Gastroesophageal sphincter (tissue), 4 donors: Measurements from ENCODE around the gene MSANTD2. TPM values are rescaled to one million over a fixed set of nuclear protein-coding genes. Genes with fewer than 3 reads are reported as not detected.

Source experiments
- ATAC-seq: fragments of 150-250 bp; one replicate; pipeline ENCODE4 v1.9.1; 2016; ENCODE audit warnings: mild to moderate bottlenecking, moderate library complexity
- H3K27ac ChIP-seq, 4 donors: fragments of 200-600 bp; sonication (generic) in 3 of 4; 1 replicate in 3 of 4; 2 replicates in 1 of 4; pipeline ENCODE4 v1.5.1; 2016 to 2019
- H3K27me3 ChIP-seq: fragments of 200-600 bp; sonication (generic); one replicate; pipeline ENCODE4 v1.5.1; 2019
- H3K36me3 ChIP-seq, 2 donors: fragments of 200-600 bp; sonication (generic); one replicate each; pipeline ENCODE4 v1.5.1; 2019; ENCODE audit warnings: control low read depth in 1 of 2
- H3K4me1 ChIP-seq, 3 donors: fragments of 200-600 bp; sonication (generic); 1 replicate in 2 of 3; 2 replicates in 1 of 3; pipeline ENCODE4 v1.5.1; 2016 to 2019; ENCODE audit warnings: control low read depth in 2 of 3
- H3K4me3 ChIP-seq, 2 donors: fragments of 200-600 bp; sonication (generic); one replicate each; pipeline ENCODE4 v1.5.1; 2019; ENCODE audit warnings: mild to moderate bottlenecking in 1 of 2, moderate library complexity in 1 of 2
- H3K9me3 ChIP-seq, 3 donors: fragments of 200-600 bp; sonication (generic); one replicate each; pipeline ENCODE4 v1.5.1; 2017 to 2019; ENCODE audit warnings: control low read depth in 2 of 3
- EP300 ChIP-seq: sonication (generic); formaldehyde crosslinking; IDR thresholded peaks from one replicate; pipeline ENCODE4 v1.6.1; 2017; ENCODE audit warnings: antibody characterized with exemption, mild to moderate bottlenecking
- POLR2A ChIP-seq, 2 donors: fragments of 450-650 bp; IDR thresholded peaks; one replicate each; pipeline ENCODE4 v1.6.1; 2017; ENCODE audit warnings: antibody characterized with exemption in 2 of 2, mild to moderate bottlenecking in 2 of 2, moderate library complexity in 1 of 2
- POLR2AphosphoS5 ChIP-seq: sonication (generic); formaldehyde crosslinking; IDR thresholded peaks from one replicate; pipeline ENCODE4 v1.6.1; 2017; ENCODE audit warnings: antibody characterized with exemption
- WGBS, 2 donors: methylation state at CpG; one replicate each; pipeline ENCODE4 v1.1.5; 2018; ENCODE audit warnings: low coverage in 1 of 2; 5-methylcytosine and 5-hydroxymethylcytosine counted together
- total RNA-seq, 4 donors: library from RNA; depleted of rRNA; stranded (reverse); fragments of >200 nt; gene quantifications; one replicate each; pipeline ENCODE4 v1.1.0, GENCODE V29; 2016
- TF ChIP-seq, protein P1 (sequence below), 4 experiments: fragments of 200-600 bp in 2 of 4; fragments of 450-650 bp in 2 of 4; sonication (generic) in 1 of 4; IDR thresholded peaks; one replicate each; pipeline ENCODE4 v1.5.1; 2017 to 2019; ENCODE audit warnings: antibody characterized with exemption in 4 of 4, mild to moderate bottlenecking in 2 of 4, moderate library complexity in 2 of 4

Gene MSANTD2
- total RNA-seq, 4 donors from 2014 or later, result 7.0 to 34.9 (median 13.0) TPM

DNA sequence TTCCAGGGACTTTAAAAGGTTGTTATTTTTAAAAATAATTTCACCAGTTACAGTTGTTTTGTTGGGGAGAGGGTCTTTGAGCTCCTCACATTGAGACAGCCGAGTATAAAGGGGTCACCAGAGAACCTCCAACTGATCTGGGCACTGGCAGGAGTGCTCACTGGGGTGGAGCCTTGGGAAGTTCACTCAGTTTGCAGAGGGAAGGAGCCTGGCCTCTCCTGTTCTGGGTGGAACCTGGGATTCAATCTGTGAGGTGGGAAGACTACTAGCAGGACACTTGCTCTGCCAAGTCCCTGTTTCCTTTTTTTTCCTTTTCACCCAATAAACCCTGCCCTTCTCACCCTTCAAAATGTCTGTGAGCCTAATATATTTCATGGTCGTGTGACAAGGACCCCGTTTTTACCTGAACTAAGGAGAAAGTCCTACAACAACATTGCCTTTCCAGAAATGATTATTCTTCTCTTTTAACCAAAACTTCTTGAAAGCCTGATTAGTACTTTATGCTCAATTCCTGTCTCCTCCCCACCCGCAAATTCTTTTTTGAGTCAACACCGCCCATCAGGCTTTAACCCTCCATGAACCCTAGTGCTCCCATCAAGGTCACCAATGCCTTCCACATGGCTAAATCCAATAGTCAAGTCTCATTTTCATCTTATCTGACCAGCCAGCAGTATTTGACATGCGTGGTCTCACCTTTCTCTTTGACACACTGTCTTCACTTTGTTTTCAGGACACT, 22.0 kb upstream of the MSANTD2 start:
- no peak for ATAC-seq
- WGBS, 2 donors, result 53 to 68% methylated on average over 5 to 6 of the region's 6 CpGs
- peaks cover 37% of the 10 kb centered on the region for H3K27me3 ChIP-seq
- H3K36me3 ChIP-seq, result no peaks in the 10 kb centered on the region
- H3K9me3 ChIP-seq, result no peaks in the 10 kb centered on the region
- TF ChIP-seq, protein P1, sequence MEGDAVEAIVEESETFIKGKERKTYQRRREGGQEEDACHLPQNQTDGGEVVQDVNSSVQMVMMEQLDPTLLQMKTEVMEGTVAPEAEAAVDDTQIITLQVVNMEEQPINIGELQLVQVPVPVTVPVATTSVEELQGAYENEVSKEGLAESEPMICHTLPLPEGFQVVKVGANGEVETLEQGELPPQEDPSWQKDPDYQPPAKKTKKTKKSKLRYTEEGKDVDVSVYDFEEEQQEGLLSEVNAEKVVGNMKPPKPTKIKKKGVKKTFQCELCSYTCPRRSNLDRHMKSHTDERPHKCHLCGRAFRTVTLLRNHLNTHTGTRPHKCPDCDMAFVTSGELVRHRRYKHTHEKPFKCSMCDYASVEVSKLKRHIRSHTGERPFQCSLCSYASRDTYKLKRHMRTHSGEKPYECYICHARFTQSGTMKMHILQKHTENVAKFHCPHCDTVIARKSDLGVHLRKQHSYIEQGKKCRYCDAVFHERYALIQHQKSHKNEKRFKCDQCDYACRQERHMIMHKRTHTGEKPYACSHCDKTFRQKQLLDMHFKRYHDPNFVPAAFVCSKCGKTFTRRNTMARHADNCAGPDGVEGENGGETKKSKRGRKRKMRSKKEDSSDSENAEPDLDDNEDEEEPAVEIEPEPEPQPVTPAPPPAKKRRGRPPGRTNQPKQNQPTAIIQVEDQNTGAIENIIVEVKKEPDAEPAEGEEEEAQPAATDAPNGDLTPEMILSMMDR (IDR thresholded peaks at IDR 0.05), result no peak
- no peak for TF ChIP-seq POLR2AphosphoS5
- no peak for TF ChIP-seq POLR2A (IDR thresholded peaks at IDR 0.05)
- no peaks in the 10 kb centered on the region for H3K4me1 ChIP-seq
- H3K4me3 ChIP-seq, result no peak overlapping the region
- no peak overlapping the region for H3K27ac ChIP-seq

DNA sequence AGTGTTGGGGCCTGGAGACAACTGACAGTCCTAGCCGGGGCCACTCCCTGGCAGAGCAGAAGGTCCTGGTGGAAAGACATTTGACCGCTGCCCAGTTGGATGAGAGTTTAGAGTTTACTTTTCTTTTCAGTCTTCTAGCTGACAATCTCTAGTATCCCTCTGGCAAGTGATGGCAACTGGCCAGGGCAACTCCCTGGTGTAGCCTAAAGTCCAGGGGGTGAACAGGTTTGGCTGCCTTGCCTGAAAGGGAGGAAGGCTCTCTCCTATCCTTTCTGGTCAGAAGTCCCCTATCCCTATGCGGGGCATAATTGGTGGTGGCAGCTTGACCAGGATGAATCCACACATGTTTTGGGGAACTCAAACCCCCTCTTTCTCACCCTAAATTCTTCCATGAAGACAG, 16.8 kb upstream of the MSANTD2 start:
- Histone ChIP-seq H3K4me3 (no peak overlapping the region), H3K27me3 (peaks cover 47% of the 10 kb centered on the region), H3K36me3 (no peaks in the 10 kb centered on the region), H3K9me3 (no peaks in the 10 kb centered on the region), H3K4me1 (no peaks in the 10 kb centered on the region), H3K27ac (no peak overlapping the region)
- no peak for TF ChIP-seq POLR2AphosphoS5
- TF ChIP-seq, protein P1 (IDR thresholded peaks at IDR 0.05), result no peak
- no peak for TF ChIP-seq POLR2A (IDR thresholded peaks at IDR 0.05)
- WGBS, 2 donors, result no CpG with 5 or more reads among the region's 3 CpGs
- ATAC-seq, result no peak

DNA sequence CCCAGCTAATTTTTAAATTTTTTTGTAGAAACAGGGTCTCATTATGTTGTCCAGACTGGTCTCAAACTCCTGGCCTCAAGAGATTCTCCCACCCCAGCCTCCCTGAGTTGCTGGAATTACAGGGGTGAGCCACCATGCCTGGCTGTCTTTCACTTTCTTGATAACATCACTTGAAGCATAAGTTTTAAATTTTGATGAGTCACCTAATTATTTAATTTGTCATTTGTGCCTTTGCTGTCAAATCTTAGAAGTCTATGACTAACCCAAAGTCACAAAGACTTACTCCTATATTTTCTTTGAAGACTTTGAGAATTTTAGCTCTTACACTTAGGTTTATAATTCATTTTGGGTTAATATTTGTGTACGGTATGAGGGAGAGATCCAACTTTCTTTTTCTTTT, 14.5 kb upstream of the MSANTD2 start:
- Histone ChIP-seq H3K27ac (no peak overlapping the region), H3K4me1 (no peaks in the 10 kb centered on the region), H3K27me3 (peaks cover 35% of the 10 kb centered on the region), H3K36me3 (no peaks in the 10 kb centered on the region), H3K4me3 (no peak overlapping the region), H3K9me3 (no peaks in the 10 kb centered on the region)
- ATAC-seq, result no peak
- TF ChIP-seq EP300, result no peak
- TF ChIP-seq POLR2AphosphoS5, result no peak
- TF ChIP-seq POLR2A (IDR thresholded peaks at IDR 0.05), result no peak
- TF ChIP-seq, protein P1 (IDR thresholded peaks at IDR 0.05), result no peak
- 57 to 100% methylated on average over 1 of the region's 1 CpG for WGBS, 2 donors

DNA sequence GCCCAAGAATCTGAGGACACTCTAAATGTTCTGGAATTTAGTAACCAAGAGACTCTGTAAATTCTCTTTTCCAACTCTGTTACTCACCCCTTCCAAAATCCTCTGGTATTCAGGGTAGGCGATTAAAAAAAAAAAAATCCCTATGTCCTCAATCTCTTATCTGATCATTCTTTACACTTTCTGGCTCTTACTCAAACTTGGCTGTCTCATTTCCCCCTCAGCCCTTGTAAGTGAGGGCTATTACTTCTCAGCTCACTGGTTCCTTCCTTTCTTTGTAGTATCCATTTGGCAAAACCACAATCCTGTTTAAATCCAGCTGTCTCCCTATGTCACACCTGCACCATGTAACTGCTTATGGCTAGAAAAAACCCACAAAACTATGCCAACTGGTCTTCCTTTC, 12.7 kb upstream of the MSANTD2 start:
- Histone ChIP-seq H3K36me3 (peaks cover 0 to 2% of the 10 kb centered on the region in 2 donors), H3K27me3 (peaks cover 26% of the 10 kb centered on the region), H3K27ac (no peak overlapping the region), H3K9me3 (no peaks in the 10 kb centered on the region), H3K4me3 (no peak overlapping the region), H3K4me1 (no peaks in the 10 kb centered on the region)
- WGBS, 2 donors, result 0 to 69% methylated on average over 1 of the region's 1 CpG
- TF ChIP-seq EP300 (no peak), POLR2A (IDR thresholded peaks at IDR 0.05) (no peak), POLR2AphosphoS5 (no peak)
- TF ChIP-seq, protein P1 (IDR thresholded peaks at IDR 0.05), result no peak
- no peak for ATAC-seq

DNA sequence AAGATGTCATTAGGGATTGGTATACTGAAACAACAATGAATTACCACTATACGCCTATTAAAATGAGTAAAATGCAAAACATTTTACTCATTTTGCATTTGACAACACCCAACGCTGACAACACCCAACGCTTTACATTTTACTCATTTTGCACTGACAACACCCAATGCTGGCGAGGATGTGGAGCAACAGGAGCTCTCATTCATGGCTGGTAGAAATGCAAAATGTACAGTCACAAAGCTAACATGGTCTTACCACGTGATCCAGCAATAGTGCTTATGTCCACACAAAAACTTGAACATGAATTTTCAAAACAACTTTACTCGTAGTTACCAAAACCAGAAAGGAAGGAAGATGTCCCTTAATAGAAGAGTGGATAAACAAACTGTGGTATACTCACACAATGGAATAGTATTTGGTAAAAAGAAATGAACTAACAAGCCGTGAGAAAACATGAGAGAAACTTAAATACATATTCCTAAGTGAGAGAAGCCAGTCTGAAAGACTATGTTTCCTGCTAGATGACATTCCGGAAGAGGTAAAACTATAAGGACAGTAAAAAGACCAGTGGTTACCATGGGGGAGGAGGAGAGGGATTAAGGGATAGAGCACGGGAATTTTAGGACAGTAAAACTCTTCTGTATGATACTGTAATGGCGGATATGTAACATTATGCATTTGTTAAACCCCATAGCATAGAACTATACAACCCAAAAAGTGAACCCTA, 11.4 kb upstream of the MSANTD2 start:
- no peaks in the 10 kb centered on the region for H3K9me3 ChIP-seq
- H3K27me3 ChIP-seq, result peaks cover 13% of the 10 kb centered on the region
- no peak for ATAC-seq
- WGBS, 2 donors, result 72 to 82% methylated on average over 6 to 10 of the region's 10 CpGs
- H3K27ac ChIP-seq, result no peak overlapping the region
- no peaks in the 10 kb centered on the region for H3K4me1 ChIP-seq
- H3K36me3 ChIP-seq, result peaks cover 0 to 15% of the 10 kb centered on the region in 2 donors
- H3K4me3 ChIP-seq, result no peak overlapping the region
- TF ChIP-seq, protein P1 (IDR thresholded peaks at IDR 0.05), result no peak
- TF ChIP-seq POLR2AphosphoS5 (no peak), EP300 (no peak), POLR2A (IDR thresholded peaks at IDR 0.05) (no peak)
